ENCODE data around the gene GCNA. TPM values are rescaled to one million over a fixed set of nuclear protein-coding genes. Genes with fewer than 3 reads are reported as not detected.

GCNA gene
- total and polyA plus RNA-seq, 10 of the 15 experiments (the other 5 are each of a cell fraction or from before 2014, with no cell fraction given) = 0.37 to 1.6 (median 0.90) TPM

DNA sequence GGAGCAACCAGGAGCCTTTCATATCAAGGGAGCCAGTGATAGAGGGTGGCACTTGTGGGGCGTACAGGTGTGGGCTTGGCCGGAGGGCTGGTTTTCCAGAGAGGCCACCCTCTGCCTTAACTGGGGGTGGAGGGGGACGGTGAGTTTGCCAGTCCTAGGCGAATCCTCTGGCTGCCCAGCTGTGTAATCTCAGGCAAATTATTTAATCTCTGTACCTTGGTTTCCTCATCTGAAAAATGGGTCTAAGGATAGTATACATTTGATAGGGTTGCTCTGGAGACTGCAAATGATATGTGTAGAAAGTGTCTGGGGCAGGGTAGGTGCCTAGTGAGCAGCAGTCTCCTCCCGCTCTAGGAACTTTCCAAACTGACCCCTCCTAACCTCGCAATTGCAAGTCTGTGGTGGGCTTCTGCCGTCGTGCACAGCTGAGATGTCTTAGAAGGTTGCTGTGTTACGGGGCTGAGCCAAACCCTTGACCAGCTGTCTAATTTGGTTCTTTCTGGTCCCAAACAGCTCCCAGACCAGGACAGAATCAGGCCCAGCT lies 43.9 kb downstream of the GCNA start:
- in situ Hi-C loops (cut with MboI) (no loop called here), intact Hi-C loops (cut with micrococcal nuclease; ENCODE audit: unreplicated experiment) (loop anchor here (1.0 kb wide), 2 partner anchors 11 to 28 kb away; no protein-coding TSS in a partner anchor)
- Histone ChIP-seq H3K27ac (ENCODE audit: control insufficient read depth, insufficient read depth) (peak overlapping the region; percentile 89), H3K36me3 (ENCODE audit: control insufficient read depth in 2 of 2, insufficient read depth in 2 of 2, low read length in 1 of 2) (no peaks in the 10 kb centered on the region), H3K9me3 (replicated peaks; ENCODE audit: control insufficient read depth, insufficient read depth, low read length) (no peaks in the 10 kb centered on the region; the same call in 1 of the 3 replicates), H3K4me3 (no peak overlapping the region), H3K27me3 (replicated peaks in 1 of 2; ENCODE audit: control insufficient read depth in 2 of 2, insufficient read depth in 2 of 2, low read length in 1 of 2) (no peaks in the 10 kb centered on the region), H3K79me2 (ENCODE audit: control insufficient read depth, insufficient read depth, low read length) (peaks cover 11% of the 10 kb centered on the region), H3K4me1 (ENCODE audit: control insufficient read depth, insufficient read depth, low read length) (peaks cover 56% of the 10 kb centered on the region), H2AFZ (ENCODE audit: control insufficient read depth, low read depth, low read length) (no peak overlapping the region), H4K20me1 (ENCODE audit: control insufficient read depth, insufficient read depth) (no peaks in the 10 kb centered on the region), H3K9ac (ENCODE audit: control insufficient read depth, insufficient read depth, low read length) (no peak overlapping the region), H3K4me2 (ENCODE audit: control insufficient read depth, insufficient read depth) (no peak overlapping the region)
- ATAC-seq (no peak), FAIRE-seq (no peak), DNase-seq (ENCODE audit: low read depth, low spot score) (no peak)
- 66% methylated on average over 9 of the region's 9 CpGs for WGBS (ENCODE audit: insufficient coverage, insufficient replicate concordance, low lambda C conversion rate, missing lambda C conversion rate)
- no TSS peak for BruUV-seq (replicated peaks)
- CTCF ChIA-PET = interaction anchor here (0.6 to 3.2 kb wide), 4 partner anchors 8 to 83 kb away, joined by 3 to 16 read pairs (median 4); no protein-coding TSS in a partner anchor
- no peak for TF ChIP-seq HCFC1 (IDR thresholded peaks at IDR 0.05; ENCODE audit: low read length)
- TF ChIP-seq NKRF (conservative IDR thresholded peaks at IDR 0.05) = 0 out of 2 replicates have a peak, but pooled peaks have one; percentile 1
- TF ChIP-seq ZBED1 (IDR thresholded peaks at IDR 0.05; ENCODE audit: borderline replicate concordance) = 0 out of 2 replicates have a peak, but pooled peaks have one; percentile 4
- peak; percentile 82 for TF ChIP-seq ZNF217 (IDR thresholded peaks at IDR 0.05)
- POLR2A ChIA-PET = interaction anchor here (1.0 to 2.6 kb wide), 8 partner anchors 12 to 90 kb away, joined by 3 to 17 read pairs (median 4); partner anchors contain the start of gene OGT
- RAD21 ChIA-PET (ENCODE audit: unreplicated experiment) = interaction anchor here (0.6 to 6.6 kb wide), 8 partner anchors 11 to 107 kb away, joined by 3 to 44 read pairs (median 5); partner anchors contain the start of gene OGT
- SMC1A ChIA-PET (ENCODE audit: uncharacterized antibody, unreplicated experiment) = interaction anchor here (0.8 to 9.3 kb wide), 9 partner anchors 13 to 90 kb away, joined by 3 to 119 read pairs (median 5); partner anchors contain the start of gene OGT
